Measurements from ENCODE around the gene TMTC3.

Gene TMTC3

GRCh38 chr12:88218293-88218692 is 76.2 kb downstream of the TMTC3 start:
- H3K4me3 ChIP-seq (ENCODE audit: low read depth, low read length) = no peak overlapping the region

GRCh38 chr12:88219861-88220260 is 77.8 kb downstream of the TMTC3 start:
- DNase-seq (ENCODE audit: low read depth) = no peak
- TF ChIP-seq CTCF (IDR thresholded peaks at IDR 0.05; ENCODE audit: low read depth, low read length, missing control alignments) = no peak
- H3K4me3 ChIP-seq (ENCODE audit: low read depth, low read length) = no peak overlapping the region

More at GRCh38 chr12:88218293-88218692, 76.2 kb downstream of the TMTC3 start:
- no peak for DNase-seq (ENCODE audit: low read depth)
- no peak for TF ChIP-seq CTCF (IDR thresholded peaks at IDR 0.05; ENCODE audit: low read depth, low read length, missing control alignments)

GRCh38 chr12:88223519-88223918 is 81.4 kb downstream of the TMTC3 start:
- no peak for TF ChIP-seq CTCF (IDR thresholded peaks at IDR 0.05; ENCODE audit: low read depth, low read length, missing control alignments)
- H3K4me3 ChIP-seq (ENCODE audit: low read depth, low read length) = no peak overlapping the region

GRCh38 chr12:88225776-88226175 is 83.7 kb downstream of the TMTC3 start:
- DNase-seq (ENCODE audit: low read depth) = no peak
- no peak for TF ChIP-seq CTCF (IDR thresholded peaks at IDR 0.05; ENCODE audit: low read depth, low read length, missing control alignments)
- no peak overlapping the region for H3K4me3 ChIP-seq (ENCODE audit: low read depth, low read length)

More at GRCh38 chr12:88223519-88223918, 81.4 kb downstream of the TMTC3 start:
- no peak for DNase-seq (ENCODE audit: low read depth)

- no peak for DNase-seq (ENCODE audit: low read depth)
- H3K4me3 ChIP-seq (ENCODE audit: low read depth, low read length) = no peak overlapping the region
- no peak for TF ChIP-seq CTCF (IDR thresholded peaks at IDR 0.05; ENCODE audit: low read depth, low read length, missing control alignments)
Observed at GRCh38 chr12:88227263-88227662, 85.2 kb downstream of the TMTC3 start.

GRCh38 chr12:88227871-88228270 is 85.8 kb downstream of the TMTC3 start:
- DNase-seq (ENCODE audit: low read depth) = no peak
- H3K4me3 ChIP-seq (ENCODE audit: low read depth, low read length) = no peak overlapping the region
- TF ChIP-seq CTCF (IDR thresholded peaks at IDR 0.05; ENCODE audit: low read depth, low read length, missing control alignments) = no peak

GRCh38 chr12:88228720-88229119 is 86.6 kb downstream of the TMTC3 start:
- H3K4me3 ChIP-seq (ENCODE audit: low read depth, low read length) = no peak overlapping the region
- no peak for TF ChIP-seq CTCF (IDR thresholded peaks at IDR 0.05; ENCODE audit: low read depth, low read length, missing control alignments)
- no peak for DNase-seq (ENCODE audit: low read depth)

Data from GM12864 (cell line).